Right lung (tissue), 5 donors: ENCODE data around the gene TNFRSF13B. TPM values are rescaled to one million over a fixed set of nuclear protein-coding genes. Genes with fewer than 3 reads are reported as not detected.
"Not testable (repeated sequence)": the region's sequence is repeated elsewhere in the genome, so short reads cannot be mapped to it uniquely, and the experiment has no call there.

ENCODE experiments used
- DNase-seq, 2 donors: peaks; one replicate each; pipeline ENCODE4 v3.0.0-alpha.2; 2013
- polyA plus RNA-seq, 5 donors: library from polyadenylated mRNA; unstranded; fragments of 120-200 nt; gene quantifications; one replicate each; pipeline versions ENCODE4 v1.2.1 to v1.2.3, GENCODE V29; 2013; ENCODE audit warnings: inconsistent platforms in 1 of 5, low replicate concordance in 1 of 5; ENCODE audit not compliant: insufficient read length in 5 of 5, insufficient read depth in 1 of 5

The TNFRSF13B gene
- polyA plus RNA-seq, 5 donors: 0.12 TPM; not detected in 4

GRCh38 chr17:16987066-16987829, 15.3 kb upstream of the TNFRSF13B start:
- no peak for DNase-seq

GRCh38 chr17:16986391-16986790, 14.5 kb upstream of the TNFRSF13B start:
- no peak for DNase-seq

- DNase-seq: no peak
These were observed 10.0 kb upstream of the TNFRSF13B start for GRCh38 chr17:16981928-16982327.

- DNase-seq: no peak
These were observed 9.2 kb upstream of the TNFRSF13B start for GRCh38 chr17:16980813-16981731.

- DNase-seq: no peak
These were observed 8.1 kb upstream of the TNFRSF13B start for GRCh38 chr17:16980061-16980460.

- not testable (repeated sequence) for DNase-seq
These were observed 7.4 kb upstream of the TNFRSF13B start for GRCh38 chr17:16979237-16979823.

GRCh38 chr17:16977932-16978331, 6.0 kb upstream of the TNFRSF13B start:
- DNase-seq: no peak

- no peak for DNase-seq
These were observed 5.0 kb upstream of the TNFRSF13B start for GRCh38 chr17:16976725-16977550.

- no peak for DNase-seq
These were observed 4.1 kb upstream of the TNFRSF13B start for GRCh38 chr17:16975744-16976625.

- DNase-seq: no peak
These were observed 3.3 kb upstream of the TNFRSF13B start for GRCh38 chr17:16975277-16975651.

GRCh38 chr17:16974569-16975276, 2.8 kb upstream of the TNFRSF13B start:
- DNase-seq: no peak

- no peak for DNase-seq
These were observed 2.0 kb upstream of the TNFRSF13B start for GRCh38 chr17:16973760-16974540.

- not testable (repeated sequence) for DNase-seq
These were observed 1.1 kb upstream of the TNFRSF13B start for GRCh38 chr17:16973043-16973442.

- no peak for DNase-seq
These were observed 428 bp upstream of the TNFRSF13B start for GRCh38 chr17:16972346-16972745.

GRCh38 chr17:16969931-16970906, 1.7 kb downstream of the TNFRSF13B start:
- no peak for DNase-seq

- no peak for DNase-seq
These were observed 3.1 kb downstream of the TNFRSF13B start for GRCh38 chr17:16968786-16969185.

- no peak for DNase-seq
These were observed 9.1 kb downstream of the TNFRSF13B start for GRCh38 chr17:16962804-16963203.

- no peak for DNase-seq
These were observed 10.1 kb downstream of the TNFRSF13B start for GRCh38 chr17:16961792-16962191.
